ENCODE data around the gene MAGED4. TPM values are rescaled to one million over a fixed set of nuclear protein-coding genes. Genes with fewer than 3 reads are reported as not detected.

MAGED4 gene
- total and polyA plus RNA-seq, 2 of the 8 experiments (the other 6 are each of a cell fraction or from before 2014, with no cell fraction given): 19.3 to 62.3 TPM

- CTCF ChIA-PET (ENCODE audit: partially characterized antibody): no interaction called here
- Histone ChIP-seq H4K8ac (ENCODE audit: extremely low read depth, insufficient read depth, low read length) (no peak overlapping the region), H3K14ac (ENCODE audit: insufficient read length) (no peak overlapping the region), H2BK20ac (ENCODE audit: low read length) (no peak overlapping the region), H2AFZ (ENCODE audit: low read length) (no peak overlapping the region), H4K91ac (replicated peaks; ENCODE audit: insufficient read length, low read length) (no peak overlapping the region), H3K4me3 (ENCODE audit: extremely low read depth in 1 of 4, insufficient read depth in 2 of 4, low read depth in 3 of 4, low read length in 4 of 4) (no peak overlapping the region), H3K4ac (replicated peaks; ENCODE audit: insufficient read length, low read depth, low read length) (no peak overlapping the region), H2BK5ac (ENCODE audit: low read depth, low read length) (no peak overlapping the region), H3K18ac (ENCODE audit: extremely low read depth, low read length) (no peak overlapping the region), H2BK15ac (ENCODE audit: low read length) (no peak overlapping the region), H2AK5ac (ENCODE audit: low read depth, low read length) (no peak overlapping the region), H3K56ac (replicated peaks; ENCODE audit: insufficient read length, low read depth, low read length) (no peak overlapping the region), H3K23ac (ENCODE audit: insufficient read length) (no peak overlapping the region), H4K20me1 (replicated peaks in 1 of 2; ENCODE audit: control insufficient read depth in 1 of 2, insufficient read depth in 2 of 2, low read length in 2 of 2) (no peaks in the 10 kb centered on the region), H3K23me2 (ENCODE audit: low read depth, low read length) (no peaks in the 10 kb centered on the region), H3K9me3 (ENCODE audit: insufficient read depth in 2 of 2, low read depth in 1 of 2, low read length in 1 of 2) (no peaks in the 10 kb centered on the region), H2BK120ac (replicated peaks; ENCODE audit: low read depth, low read length) (no peak overlapping the region), H3K36me3 (ENCODE audit: control insufficient read depth in 2 of 4, insufficient read depth in 4 of 4, low read length in 3 of 4) (no peaks in the 10 kb centered on the region), H3K4me2 (ENCODE audit: insufficient read depth in 1 of 2, low read depth in 2 of 2, low read length in 2 of 2) (no peak overlapping the region), H2BK12ac (ENCODE audit: low read depth, low read length) (no peak overlapping the region), H3K27ac (ENCODE audit: low read depth, low read length) (no peak overlapping the region), H4K5ac (ENCODE audit: insufficient read length, low read depth, low read length) (no peak overlapping the region), H3K79me1 (ENCODE audit: low read depth, low read length) (no peaks in the 10 kb centered on the region), H3K27me3 (replicated peaks in 1 of 4; ENCODE audit: control insufficient read depth in 3 of 4, extremely low read depth in 1 of 4, insufficient read depth in 3 of 4, low read length in 3 of 4) (no peaks in the 10 kb centered on the region), H3K79me2 (ENCODE audit: control insufficient read depth in 1 of 2, insufficient read depth in 2 of 2, low read length in 2 of 2) (no peaks in the 10 kb centered on the region), H3K4me1 (replicated peaks in 1 of 4; ENCODE audit: control insufficient read depth in 3 of 4, insufficient read depth in 4 of 4, low read length in 3 of 4) (no peaks in the 10 kb centered on the region), H3K9ac (replicated peaks in 1 of 4; ENCODE audit: extremely low read depth in 1 of 4, low read depth in 3 of 4, low read length in 3 of 4) (no peak overlapping the region)
- FAIRE-seq: no peak
- no peak for DNase-seq (ENCODE audit: low read depth in 1 of 2, low spot score in 2 of 2)
- POLR2A ChIA-PET (ENCODE audit: partially characterized antibody): no interaction called here
- TF ChIP-seq RFX5 (IDR thresholded peaks at IDR 0.05; ENCODE audit: borderline replicate concordance, low read depth, low read length): no peak
- TF ChIP-seq CBX5 (IDR thresholded peaks at IDR 0.05; ENCODE audit: low read depth, low read length): no peak
- TF ChIP-seq BRCA1 (IDR thresholded peaks at IDR 0.05; ENCODE audit: low read depth, low read length): no peak
- no peak for TF ChIP-seq TBP (IDR thresholded peaks at IDR 0.05; ENCODE audit: low read depth, low read length)
- TF ChIP-seq KDM4A (IDR thresholded peaks at IDR 0.05; ENCODE audit: low read depth, low read length, severe bottlenecking): no peak
- TF ChIP-seq, protein P1, sequence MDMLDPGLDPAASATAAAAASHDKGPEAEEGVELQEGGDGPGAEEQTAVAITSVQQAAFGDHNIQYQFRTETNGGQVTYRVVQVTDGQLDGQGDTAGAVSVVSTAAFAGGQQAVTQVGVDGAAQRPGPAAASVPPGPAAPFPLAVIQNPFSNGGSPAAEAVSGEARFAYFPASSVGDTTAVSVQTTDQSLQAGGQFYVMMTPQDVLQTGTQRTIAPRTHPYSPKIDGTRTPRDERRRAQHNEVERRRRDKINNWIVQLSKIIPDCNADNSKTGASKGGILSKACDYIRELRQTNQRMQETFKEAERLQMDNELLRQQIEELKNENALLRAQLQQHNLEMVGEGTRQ (IDR thresholded peaks at IDR 0.05; ENCODE audit: low read length): no peak
- no peak for TF ChIP-seq RNF2 (IDR thresholded peaks at IDR 0.05; ENCODE audit: borderline replicate concordance, low read depth, low read length, missing control alignments, poor library complexity, severe bottlenecking)
- no peak for TF ChIP-seq TAF7 (optimal IDR thresholded peaks at IDR 0.05; ENCODE audit: borderline replicate concordance, low read depth, low read length)
- TF ChIP-seq SIN3A (conservative IDR thresholded peaks at IDR 0.05 in 1 of 2, IDR thresholded peaks at IDR 0.05 in 1 of 2; ENCODE audit: low read depth in 1 of 2, low read length in 2 of 2): no peak
- no peak for TF ChIP-seq RAD21 (IDR thresholded peaks at IDR 0.05 in 1 of 2, conservative IDR thresholded peaks at IDR 0.05 in 1 of 2; ENCODE audit: low read depth in 2 of 2, low read length in 2 of 2)
- no peak for TF ChIP-seq RBBP5 (IDR thresholded peaks at IDR 0.05; ENCODE audit: borderline replicate concordance, low read depth, low read length)
- no peak for TF ChIP-seq JUN (IDR thresholded peaks at IDR 0.05; ENCODE audit: low read depth, low read length)
- TF ChIP-seq RXRA (IDR thresholded peaks at IDR 0.05; ENCODE audit: insufficient read depth, low read depth, low read length): no peak
- no peak for TF ChIP-seq TEAD4 (IDR thresholded peaks at IDR 0.05; ENCODE audit: low read depth, low read length)
Measured at GRCh38 chrX:52139545-52139895, 45.2 kb upstream of the MAGED4 start.
